ENCODE results near the gene BTG4.

BTG4 gene

GRCh38 chr11:111452817-111453552 is 59.2 kb downstream of the BTG4 start:
- no peak for DNase-seq

- DNase-seq: no peak
These were observed 60.0 kb downstream of the BTG4 start for GRCh38 chr11:111452146-111452545.

DNA sequence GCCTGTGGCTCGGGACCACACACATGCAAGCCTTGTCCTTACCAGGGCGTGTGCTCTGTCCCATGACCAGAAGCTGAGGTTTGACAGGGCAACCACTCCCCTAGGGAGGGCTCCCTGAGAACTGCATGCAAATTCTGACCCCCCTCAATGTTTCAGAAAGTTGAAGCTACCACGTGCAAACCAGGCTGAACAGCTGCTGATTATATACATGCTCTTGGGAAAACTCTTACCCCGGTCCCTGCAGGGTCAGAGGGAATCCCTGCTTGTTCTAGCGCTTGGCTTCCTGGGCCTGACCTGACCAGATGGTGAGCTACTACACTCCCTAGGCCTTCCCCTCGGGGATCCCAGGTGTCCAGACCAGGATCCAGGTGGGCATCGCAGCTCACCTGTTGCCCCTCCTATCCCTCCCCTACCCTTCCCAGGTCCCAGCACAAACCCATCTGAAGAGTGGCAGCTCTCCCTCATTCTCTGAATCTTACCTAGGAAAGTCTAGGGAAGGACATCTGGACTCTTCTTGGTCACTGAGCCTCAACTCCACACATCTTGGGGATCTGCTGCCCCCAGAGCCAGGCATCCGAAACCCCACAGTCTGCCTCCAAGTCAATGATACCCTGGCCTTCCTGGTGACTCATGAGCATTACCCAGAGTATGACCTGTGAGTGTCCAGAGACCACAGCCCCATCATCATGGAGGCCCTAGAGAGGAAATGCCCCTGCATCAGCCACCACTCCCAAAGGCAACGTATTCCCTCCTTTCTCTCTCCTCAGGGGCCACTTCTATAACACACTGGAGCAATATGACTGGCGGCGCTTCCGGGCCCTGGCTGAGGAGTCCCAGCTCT is 61.5 kb downstream of the BTG4 start:
- no peak for DNase-seq

DNA sequence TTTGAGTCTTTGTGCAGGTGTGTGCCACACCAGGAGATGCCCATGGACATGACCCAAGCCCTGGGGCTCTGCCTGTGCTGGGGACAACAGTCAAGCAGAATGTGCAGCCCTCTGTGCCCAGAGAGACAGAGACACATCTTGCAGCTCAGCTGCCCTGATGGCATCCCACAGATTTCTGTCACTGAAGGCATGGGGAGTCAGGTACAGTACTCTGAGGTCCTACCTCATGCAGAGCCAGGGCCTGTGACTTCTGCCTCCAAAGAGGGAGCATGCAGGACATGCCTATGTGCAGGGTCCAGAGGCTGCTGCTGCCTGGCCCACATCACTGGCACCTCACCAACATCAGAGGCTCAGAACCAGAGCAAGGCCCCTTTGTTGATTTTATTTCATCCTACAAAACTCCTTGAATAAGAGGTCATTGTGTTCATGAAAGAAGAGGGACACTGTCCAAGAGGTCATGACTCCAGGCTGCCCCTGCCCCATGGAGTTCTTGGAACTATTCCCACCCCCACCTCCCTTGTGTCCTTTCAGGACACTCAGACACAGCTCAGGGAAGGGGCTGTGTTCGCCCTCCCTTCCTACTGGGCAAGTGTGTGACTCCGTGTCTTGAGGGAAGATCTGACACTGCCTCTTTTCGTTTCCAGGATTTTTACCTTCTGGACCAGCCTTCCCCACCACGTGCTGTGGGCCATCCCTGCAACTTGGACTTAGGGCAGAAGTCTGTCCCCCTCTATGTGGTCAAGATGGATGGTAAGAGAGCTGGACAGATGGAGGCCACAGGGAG is 62.3 kb downstream of the BTG4 start:
- no peak for DNase-seq

- no peak for DNase-seq
These were observed 63.2 kb downstream of the BTG4 start for GRCh38 chr11:111448831-111449557.

DNA sequence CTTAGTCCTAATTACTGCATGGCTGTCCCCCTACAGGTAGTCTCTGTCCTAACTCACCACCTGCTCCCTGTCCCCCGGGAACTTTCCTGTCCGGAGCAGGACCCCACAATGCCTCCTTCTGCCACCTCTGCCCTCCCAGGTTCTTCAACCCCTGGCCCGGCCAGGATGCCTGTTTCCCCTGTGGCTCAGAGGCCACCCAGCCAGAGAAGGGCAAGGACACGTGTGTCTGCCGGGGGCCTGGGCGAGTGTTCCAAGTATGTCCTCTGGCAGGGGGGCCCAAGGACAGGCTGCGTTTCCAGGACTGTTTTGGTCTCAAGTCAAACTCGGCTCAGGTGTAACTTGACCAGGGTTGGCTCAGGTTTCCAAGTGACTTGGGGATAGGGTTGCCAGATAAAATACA is 63.8 kb downstream of the BTG4 start:
- no peak for DNase-seq

- DNase-seq: no peak
These were observed 64.3 kb downstream of the BTG4 start for GRCh38 chr11:111447931-111448330.

DNA sequence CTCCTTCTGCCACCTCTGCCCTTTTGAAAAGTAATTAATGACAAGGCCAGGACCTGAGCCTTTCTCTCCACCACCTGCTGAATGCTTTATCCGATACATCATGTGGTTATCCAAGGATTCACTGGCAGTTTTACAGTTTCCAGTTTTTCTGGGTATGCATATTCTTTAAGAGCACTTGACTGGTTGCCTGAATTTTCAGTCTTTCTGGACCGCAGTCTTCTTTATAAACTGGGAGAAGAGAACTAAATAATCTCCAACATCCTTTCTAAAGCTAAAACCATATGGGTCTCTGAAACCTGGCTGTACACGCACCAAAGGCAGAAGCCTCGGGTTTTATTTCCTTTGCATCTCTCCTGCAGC is 65.1 kb downstream of the BTG4 start:
- DNase-seq: no peak

GRCh38 chr11:111446404-111447111 is 65.6 kb downstream of the BTG4 start:
- peak; percentile 92 to 96 for DNase-seq

GRCh38 chr11:111445586-111445985 is 66.6 kb downstream of the BTG4 start:
- DNase-seq: no peak

Measured in inflammatory macrophage treated with lipopolysaccharide for 1 hour (primary cell).